Stimulated activated CD4-positive, alpha-beta T cell treated with anti-CD3 and anti-CD28 coated beads, Interleukin-2, amount 100 ng/mL, for 24 hours (primary cell): ENCODE measurements around the gene TEX12.

Experiments
- DNase-seq, 2 donors: peaks; one replicate each; pipeline ENCODE4 v3.0.0-alpha.2; 2020

TEX12 gene

DNA sequence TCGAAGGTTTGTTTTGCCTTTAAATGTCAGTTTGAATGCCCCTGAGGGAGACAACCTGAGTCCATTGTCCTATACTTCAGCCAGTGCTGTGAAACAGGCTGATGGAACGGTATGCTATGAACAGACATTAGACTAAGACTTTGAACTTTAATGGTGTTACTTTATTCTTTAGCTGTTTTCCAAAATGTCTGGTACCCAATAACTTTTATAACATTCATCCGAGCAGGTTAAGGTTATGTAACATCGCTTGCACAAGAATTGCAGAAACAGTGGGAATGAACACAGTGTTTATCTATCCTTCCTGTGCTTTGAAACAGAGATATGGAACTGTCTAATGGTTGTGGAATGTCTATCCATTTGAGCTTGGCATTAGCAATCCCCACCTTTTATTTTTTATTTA, 46.6 kb downstream of the TEX12 start:
- DNase-seq = no peak

DNA sequence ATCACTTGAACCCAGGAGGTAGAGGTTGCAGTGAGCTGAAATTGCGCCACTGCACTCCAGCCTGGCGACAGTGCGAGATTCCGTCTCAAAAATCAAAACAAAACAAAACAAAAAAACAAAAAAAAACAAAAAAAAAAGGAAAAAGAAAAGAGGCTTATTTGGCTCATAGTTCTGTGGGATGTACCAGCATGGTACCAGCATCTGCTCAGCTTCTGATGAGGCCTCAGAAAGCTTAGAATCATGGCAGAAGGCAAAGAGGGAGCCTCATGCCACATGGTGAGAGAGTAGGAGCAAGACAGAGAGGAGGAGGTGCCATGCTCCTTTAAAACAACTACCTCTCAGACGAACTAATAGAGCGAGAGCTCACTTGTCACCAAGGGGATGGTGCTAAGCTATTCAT, 48.4 kb downstream of the TEX12 start:
- no peak for DNase-seq

DNA sequence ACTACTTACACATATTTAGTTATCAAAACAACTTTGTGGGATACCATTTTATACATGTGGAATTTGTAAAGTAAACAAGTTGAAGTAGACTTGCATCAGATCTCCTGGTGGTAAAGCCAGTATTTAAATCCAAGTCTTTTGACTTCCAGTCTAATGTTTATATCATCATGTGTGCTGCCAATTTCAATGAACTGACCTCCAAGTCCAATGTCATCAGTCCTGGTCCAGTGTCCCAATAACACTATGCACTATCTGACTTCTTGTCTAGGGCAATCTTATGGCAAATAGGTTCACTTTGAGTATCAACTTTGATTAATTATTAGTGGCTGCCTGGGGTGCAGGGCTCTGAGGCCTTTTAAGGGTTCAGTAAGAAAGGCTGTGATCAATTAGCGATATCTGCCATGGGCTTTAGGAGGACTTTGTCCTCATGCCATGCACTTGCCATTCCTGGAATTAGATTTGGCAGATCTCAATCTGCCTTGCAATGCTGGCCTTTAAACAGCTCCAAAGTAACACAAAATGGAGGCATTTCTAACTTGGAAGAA, 49.5 kb downstream of the TEX12 start:
- no peak for DNase-seq

DNA sequence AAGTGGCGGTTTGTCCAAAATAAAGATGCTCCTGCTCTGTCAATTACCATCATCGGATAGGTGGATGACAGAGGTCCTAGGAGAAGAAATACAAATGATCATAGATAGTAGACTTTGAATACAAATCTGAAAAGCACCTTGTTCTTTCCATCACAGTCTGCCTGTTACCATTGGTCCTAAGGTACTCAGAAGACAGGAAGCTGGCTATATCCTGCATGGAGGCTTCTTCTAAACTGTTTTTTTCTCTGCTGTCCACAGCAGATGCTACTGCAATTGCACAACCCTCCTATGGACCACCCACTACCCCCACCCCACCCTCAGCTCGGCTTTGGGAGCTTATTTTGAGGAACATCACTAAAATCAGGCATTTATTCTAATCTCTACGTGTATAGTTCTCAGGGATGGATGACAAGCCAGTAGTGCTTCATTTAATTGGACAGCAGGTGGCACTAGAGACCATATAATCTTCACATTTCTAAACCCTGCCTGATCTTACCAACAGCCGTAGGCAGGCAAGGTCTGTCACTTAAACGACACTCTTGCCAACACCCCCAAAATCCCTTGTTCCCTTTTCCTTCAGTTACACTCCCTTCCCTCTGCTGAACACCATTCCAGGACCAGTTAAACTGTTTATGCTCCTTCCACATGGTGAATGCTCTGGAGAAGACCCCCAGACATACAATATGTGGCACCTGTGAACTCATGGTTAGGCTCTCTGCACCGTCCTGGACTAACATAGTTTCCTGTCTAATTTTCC, 52.5 kb downstream of the TEX12 start:
- DNase-seq = peak; percentile 21 to 29

DNA sequence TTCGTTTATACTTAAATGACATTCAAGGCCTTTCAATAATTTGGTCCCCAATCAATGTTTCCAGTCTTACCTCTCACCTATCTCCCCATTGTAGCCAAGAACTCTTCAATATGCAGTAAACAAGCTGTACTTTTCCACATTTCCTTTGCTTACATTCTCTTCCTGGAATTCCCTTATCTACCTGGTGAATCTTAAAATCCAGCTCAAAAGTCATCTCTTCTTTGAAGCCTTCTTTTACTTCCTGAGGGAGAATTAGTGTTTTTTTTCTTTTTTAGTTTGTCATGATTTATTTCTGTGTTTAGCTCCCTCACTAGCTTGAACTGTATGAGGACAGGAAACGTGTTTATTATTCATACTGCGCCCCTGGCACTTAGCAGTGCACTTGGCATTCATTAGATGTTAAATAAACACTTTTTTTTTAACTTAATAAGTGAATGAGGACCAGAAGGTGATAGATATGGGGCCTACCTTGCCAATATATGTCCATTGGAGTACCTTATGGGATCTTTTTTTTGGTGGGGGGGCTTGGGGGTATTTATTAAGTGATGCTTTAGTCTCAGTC, 54.2 kb downstream of the TEX12 start:
- DNase-seq = no peak
